Left kidney (tissue), 2 donors: ENCODE data around the gene HOXA1. TPM values are rescaled to one million over a fixed set of nuclear protein-coding genes. Genes with fewer than 3 reads are reported as not detected.

Source experiments
- DNase-seq: peaks from one replicate; pipeline ENCODE4 v3.0.0-alpha.2; 2013
- polyA plus RNA-seq: library from polyadenylated mRNA; unstranded; fragments of 120-200 nt; gene quantifications from one replicate; pipeline ENCODE4 v1.2.1, GENCODE V29; 2013; ENCODE audit not compliant: insufficient read length

Gene HOXA1
- polyA plus RNA-seq, 1 donor, result 3.4 TPM

DNA sequence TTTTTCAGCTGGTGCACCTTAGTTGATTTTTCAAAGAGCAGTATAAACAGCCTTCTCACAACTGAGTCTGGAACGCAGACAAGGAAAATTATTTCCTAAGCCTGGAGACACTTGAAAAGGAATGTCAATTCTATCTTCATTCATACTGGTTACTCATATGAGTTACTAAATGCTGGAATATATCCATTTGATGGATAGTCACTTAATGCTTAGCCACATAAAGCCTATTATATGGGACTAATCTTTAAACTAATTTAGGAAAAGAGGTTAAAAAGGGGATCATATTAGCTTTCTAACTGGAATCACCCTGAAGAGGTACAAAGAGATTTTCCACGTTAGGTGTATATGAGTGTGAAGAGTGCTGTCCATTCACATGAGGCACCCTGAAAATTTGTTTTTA, 36.4 kb upstream of the HOXA1 start:
- no peak for DNase-seq

- no peak for DNase-seq
Observed at GRCh38 chr7:27131390-27131819, 35.6 kb upstream of the HOXA1 start.

- no peak for DNase-seq
Observed at GRCh38 chr7:27130540-27131389, 35.0 kb upstream of the HOXA1 start, which contains the start of gene HOXA4. HOXA4 (minus strand) TSS chr7:27130757; CDS start chr7:27130733, 24 bp downstream.

DNA sequence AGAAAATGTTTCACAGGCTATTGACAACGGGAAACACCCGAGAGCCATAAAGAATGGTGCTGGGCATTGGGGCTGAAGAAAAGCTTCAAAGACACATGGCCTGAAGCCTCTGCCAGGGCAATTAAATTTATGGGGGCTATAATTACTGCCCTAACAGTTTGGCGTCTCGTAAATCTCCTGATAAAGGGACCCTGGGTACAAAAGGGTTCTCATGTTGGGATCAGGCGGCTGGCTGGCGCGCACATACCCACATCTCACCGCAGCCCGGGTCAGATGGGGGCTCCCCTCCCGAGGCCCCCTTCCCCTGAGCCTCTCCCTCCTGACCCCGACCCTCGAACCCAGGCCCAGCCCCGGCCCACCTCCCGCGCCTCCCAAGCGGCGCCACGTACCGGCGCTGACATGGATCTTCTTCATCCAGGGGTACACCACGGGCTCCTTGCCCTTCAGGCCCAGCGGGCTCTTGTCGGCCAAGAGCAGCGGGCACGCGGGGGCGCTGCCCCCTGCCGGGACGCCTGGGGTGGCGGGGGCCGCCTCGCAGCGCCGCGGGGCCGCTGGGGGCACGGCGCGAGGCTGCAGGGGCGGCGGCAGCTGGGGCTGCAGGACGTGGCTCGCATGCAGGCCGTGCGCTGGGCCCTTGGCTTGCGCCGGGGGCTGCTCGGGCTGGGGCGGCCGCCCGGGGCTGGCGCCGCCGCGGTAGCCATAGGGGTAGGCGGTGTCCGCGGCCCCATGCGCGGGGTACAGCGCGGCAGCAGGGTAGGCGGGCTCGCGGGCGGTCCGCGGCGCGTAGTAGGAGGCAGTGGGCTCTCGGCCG, 34.1 kb upstream of the HOXA1 start:
- no peak for DNase-seq

DNA sequence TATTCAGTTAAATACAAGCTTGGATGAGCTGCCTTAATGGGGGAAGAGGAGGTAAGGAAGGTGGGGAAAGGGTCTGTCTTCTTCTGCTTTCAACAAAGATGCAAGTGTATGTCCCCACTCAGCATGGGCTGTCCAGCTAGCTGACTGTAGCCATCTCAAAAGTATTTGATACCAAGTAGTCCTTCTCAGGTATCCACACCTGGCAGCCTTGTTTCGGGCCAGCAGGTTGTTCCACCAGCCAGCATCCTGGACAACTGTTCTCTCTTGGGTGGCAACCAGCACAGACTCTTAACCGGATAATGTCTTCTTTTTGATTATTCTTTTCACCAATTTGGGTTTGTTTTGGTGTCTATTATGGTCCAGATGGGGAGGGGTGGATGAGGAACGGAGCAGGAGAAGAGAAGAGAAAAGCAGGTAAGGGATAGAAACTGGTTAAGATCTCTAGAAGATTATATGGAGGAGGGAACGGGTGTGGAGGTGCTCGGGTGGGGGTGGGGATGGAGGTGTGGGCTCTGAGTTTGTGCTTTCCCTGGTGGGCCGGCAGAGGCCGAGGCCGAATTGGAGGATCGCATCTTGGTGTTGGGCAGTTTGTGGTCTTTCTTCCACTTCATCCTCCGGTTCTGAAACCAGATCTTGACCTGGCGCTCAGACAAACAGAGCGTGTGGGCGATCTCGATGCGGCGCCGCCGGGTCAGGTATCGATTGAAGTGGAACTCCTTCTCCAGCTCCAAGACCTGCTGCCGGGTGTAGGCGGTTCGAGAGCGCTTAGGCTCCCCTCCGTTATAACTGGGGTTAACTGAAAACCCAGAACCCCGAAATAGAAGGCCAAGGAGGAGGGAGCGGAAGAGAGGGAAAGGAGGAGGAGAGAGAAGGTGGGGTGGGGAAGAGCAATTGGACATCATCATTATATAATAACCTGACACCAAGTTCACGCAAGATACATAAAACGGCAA, 33.3 kb upstream of the HOXA1 start:
- DNase-seq, result no peak

- DNase-seq, result no peak
Observed at GRCh38 chr7:27128034-27128433, 32.2 kb upstream of the HOXA1 start.

DNA sequence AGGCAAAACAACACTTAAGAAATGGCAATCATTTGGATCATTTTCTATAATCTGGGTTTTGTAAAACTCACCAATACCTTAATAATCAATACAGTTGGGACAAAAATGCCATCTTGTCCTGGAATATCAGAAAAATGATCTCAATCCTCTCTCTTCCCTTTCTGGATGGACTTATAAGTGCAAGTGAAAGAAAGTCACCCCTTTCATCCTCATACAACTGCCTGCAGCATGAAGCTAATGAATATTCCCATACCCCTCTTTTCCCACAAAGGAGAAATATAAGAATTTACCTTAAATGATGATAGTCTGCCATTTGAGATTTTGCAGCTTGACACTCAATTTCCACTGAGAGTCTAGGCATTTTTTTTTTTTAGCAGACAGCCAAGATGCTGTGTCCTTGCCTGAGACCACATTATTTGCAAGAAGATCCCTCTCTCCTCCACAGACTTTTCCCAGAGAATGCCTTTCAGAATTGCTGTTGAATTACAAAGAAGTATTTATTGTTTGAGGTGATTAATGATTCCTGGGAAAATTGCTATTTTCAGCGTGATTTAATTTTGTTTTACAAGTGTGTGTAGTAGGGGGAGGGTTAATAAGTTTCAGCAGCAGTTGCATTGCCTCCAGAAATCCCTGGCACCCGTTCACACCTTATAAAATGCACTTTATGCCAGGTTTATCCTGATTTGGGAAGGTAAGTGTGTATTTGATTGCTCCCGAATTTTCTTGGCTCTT, 31.0 kb upstream of the HOXA1 start:
- no peak for DNase-seq

GRCh38 chr7:27125986-27126394, 30.2 kb upstream of the HOXA1 start:
- DNase-seq, result no peak

- DNase-seq, result no peak
Observed at GRCh38 chr7:27124902-27125689, 29.3 kb upstream of the HOXA1 start.

GRCh38 chr7:27124096-27124901, 28.5 kb upstream of the HOXA1 start:
- DNase-seq, result no peak

DNA sequence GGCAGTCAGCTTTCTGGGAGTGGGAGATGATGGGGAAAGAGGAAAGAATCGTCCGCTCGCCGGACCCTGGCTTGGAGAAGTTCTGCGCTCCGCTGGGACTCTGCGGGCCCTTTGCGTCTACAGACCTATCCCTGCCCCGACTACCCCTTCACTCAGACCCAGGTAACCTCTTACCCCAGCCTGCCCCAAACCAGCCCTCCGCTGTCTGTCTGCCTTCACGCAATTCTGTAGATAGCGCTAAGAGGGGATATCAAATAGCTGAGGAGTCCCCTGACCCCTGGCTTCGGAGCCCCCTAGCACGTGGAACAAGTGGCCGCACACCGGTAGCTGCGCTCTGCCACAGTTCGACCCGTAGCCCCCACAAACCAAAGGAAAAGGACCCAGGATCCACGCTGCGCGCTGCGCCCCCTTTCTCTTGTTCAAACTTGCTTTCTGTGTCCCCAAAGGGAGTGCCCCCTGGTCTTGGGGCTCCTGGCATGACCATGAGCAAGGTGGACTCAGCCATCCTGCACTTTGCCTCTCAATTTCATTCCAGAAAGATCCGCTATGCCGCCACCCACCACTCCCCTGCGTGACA, 27.8 kb upstream of the HOXA1 start:
- DNase-seq, result no peak

DNA sequence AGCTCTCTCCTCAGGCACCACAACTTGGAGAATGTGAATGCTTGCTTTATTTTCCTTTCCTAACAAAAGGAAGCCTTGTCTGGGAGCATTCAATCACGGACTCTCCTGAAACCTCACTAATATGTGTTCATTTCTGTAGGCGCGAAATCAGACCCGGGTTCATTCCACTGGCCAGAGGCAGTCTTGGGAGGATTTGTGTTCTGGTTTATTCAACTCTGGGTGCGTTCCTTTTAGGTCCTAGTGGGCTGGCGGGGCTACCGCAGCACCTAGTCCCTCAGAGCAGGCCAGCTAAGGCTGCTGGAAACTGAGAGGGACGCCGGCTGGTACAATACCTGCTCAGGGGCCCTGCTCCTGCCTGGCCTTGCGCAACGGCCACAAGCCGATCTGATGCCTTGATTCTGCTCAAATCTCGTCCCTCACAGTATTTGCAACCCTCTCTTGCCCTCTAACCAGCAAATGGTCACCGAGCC, 27.2 kb upstream of the HOXA1 start:
- DNase-seq, result no peak

- DNase-seq, result no peak
Observed at GRCh38 chr7:27122077-27122910, 26.5 kb upstream of the HOXA1 start.

GRCh38 chr7:27121684-27122076, 25.9 kb upstream of the HOXA1 start:
- DNase-seq, result no peak

- no peak for DNase-seq
Observed at GRCh38 chr7:27119412-27119911, 23.7 kb upstream of the HOXA1 start.

DNA sequence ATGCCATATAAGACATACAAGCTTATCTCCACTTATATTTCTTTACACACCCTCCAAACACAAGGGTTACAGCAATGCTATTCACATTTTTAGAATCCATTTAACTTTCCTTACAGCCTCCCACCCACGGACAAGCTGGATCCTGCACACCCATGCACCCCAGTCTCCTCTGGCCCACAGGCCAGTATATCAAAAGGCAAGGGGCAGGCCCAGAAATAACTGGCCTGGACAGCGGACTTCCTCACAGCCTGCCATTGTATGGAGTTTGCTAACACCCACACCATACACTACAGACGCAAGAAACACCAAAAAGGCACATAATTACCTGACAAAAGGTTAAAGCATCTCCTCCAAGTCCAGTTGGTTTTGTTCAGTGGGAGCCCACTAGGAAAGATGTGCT, 22.8 kb upstream of the HOXA1 start:
- DNase-seq, result no peak

GRCh38 chr7:27117887-27118491, 22.2 kb upstream of the HOXA1 start:
- no peak for DNase-seq
